Loucy (cell line): Measurements from ENCODE around the gene CAMKMT.

Source experiments
- H2AFZ ChIP-seq: fragments of 200-600 bp; sonication (generic); 2 replicates; pipeline ENCODE4 v1.6.0; 2016; ENCODE audit warnings: antibody characterized with exemption, mild to moderate bottlenecking, low read length, moderate library complexity
- H3F3A ChIP-seq: fragments of 200-600 bp; 2 replicates; pipeline ENCODE4 v1.6.0; 2016; ENCODE audit warnings: antibody characterized with exemption, low read depth, mild to moderate bottlenecking
- H3K27me3 ChIP-seq: fragments of 200-600 bp; sonication (generic); 2 replicates; pipeline ENCODE4 v1.6.1; 2014; ENCODE audit warnings: low read length, mild to moderate bottlenecking; ENCODE audit not compliant: insufficient read depth, poor library complexity, severe bottlenecking
- H3K36me3 ChIP-seq: fragments of 200-600 bp; sonication (generic); 2 replicates; pipeline ENCODE4 v1.6.1; 2016; ENCODE audit warnings: low read length; ENCODE audit not compliant: insufficient read depth
- H3K4me1 ChIP-seq: fragments of 200-600 bp; sonication (generic); 2 replicates; pipeline ENCODE4 v1.5.1; 2014; ENCODE audit warnings: low read length, mild to moderate bottlenecking; ENCODE audit not compliant: insufficient read depth, poor library complexity, severe bottlenecking
- H3K4me2 ChIP-seq: fragments of 200-600 bp; sonication (generic); 2 replicates; pipeline ENCODE4 v1.6.0; 2014; ENCODE audit warnings: antibody characterized with exemption, low read length, low read depth, mild to moderate bottlenecking; ENCODE audit not compliant: poor library complexity, severe bottlenecking
- H3K4me3 ChIP-seq: fragments of 200-600 bp; sonication (generic); 2 replicates; pipeline ENCODE4 v1.5.1; 2014; ENCODE audit warnings: low read length, mild to moderate bottlenecking, mixed read lengths; ENCODE audit not compliant: poor library complexity, severe bottlenecking
- H3K79me2 ChIP-seq: fragments of 200-600 bp; sonication (generic); 2 replicates; pipeline ENCODE4 v1.6.1; 2014; ENCODE audit warnings: low read length; ENCODE audit not compliant: insufficient read depth
- H3K9ac ChIP-seq: fragments of 200-600 bp; sonication (generic); 2 replicates; pipeline ENCODE4 v1.6.0; 2014; ENCODE audit warnings: mild to moderate bottlenecking, low read depth, low read length, moderate library complexity; ENCODE audit not compliant: poor library complexity, severe bottlenecking
- H3K9me2 ChIP-seq: fragments of 200-600 bp; sonication (generic); replicated peaks from 2 replicates; pipeline ENCODE4 v1.6.1; 2016; ENCODE audit warnings: low read depth, low read length, mixed read lengths
- H3K9me3 ChIP-seq: fragments of 200-600 bp; sonication (generic); 2 replicates; pipeline ENCODE4 v1.6.1; 2014; ENCODE audit warnings: mild to moderate bottlenecking, antibody characterized with exemption, low read length, low read depth; ENCODE audit not compliant: insufficient read depth
- H4K20me1 ChIP-seq: fragments of 200-600 bp; sonication (generic); 2 replicates; pipeline ENCODE4 v1.6.0; 2014; ENCODE audit warnings: antibody characterized with exemption, low read length, mild to moderate bottlenecking; ENCODE audit not compliant: insufficient read depth, poor library complexity, severe bottlenecking
- CTCF ChIP-seq: fragments of 200-600 bp; sonication (generic); conservative IDR thresholded peaks from 2 replicates; pipeline ENCODE4 v1.5.1; 2014; ENCODE audit warnings: mild to moderate bottlenecking, antibody characterized with exemption, low read length
- EZH2phosphoT487 ChIP-seq: fragments of 200-600 bp; IDR thresholded peaks from 2 replicates; pipeline ENCODE4 v1.6.1; 2018; ENCODE audit warnings: antibody characterized with exemption, mild to moderate bottlenecking, moderate library complexity, borderline replicate concordance

The CAMKMT gene

GRCh38 chr2:44652701-44653100, 291.0 kb downstream of the CAMKMT start:
- Histone ChIP-seq H3K79me2 (no peaks in the 10 kb centered on the region), H3K9ac (no peak overlapping the region), H3K9me3 (no peaks in the 10 kb centered on the region), H3F3A (no peaks in the 10 kb centered on the region), H3K4me3 (no peak overlapping the region), H4K20me1 (no peaks in the 10 kb centered on the region), H3K4me2 (no peak overlapping the region), H3K27me3 (no peaks in the 10 kb centered on the region), H3K4me1 (no peaks in the 10 kb centered on the region), H3K9me2 (no peaks in the 10 kb centered on the region), H3K36me3 (no peaks in the 10 kb centered on the region), H2AFZ (no peak overlapping the region)
- TF ChIP-seq CTCF (no peak), EZH2phosphoT487 (no peak)

- Histone ChIP-seq H3K79me2 (no peaks in the 10 kb centered on the region), H3K9me3 (no peaks in the 10 kb centered on the region), H3F3A (no peaks in the 10 kb centered on the region), H2AFZ (no peak overlapping the region), H3K9me2 (no peaks in the 10 kb centered on the region), H3K27me3 (no peaks in the 10 kb centered on the region), H3K4me3 (no peak overlapping the region), H4K20me1 (no peaks in the 10 kb centered on the region), H3K9ac (no peak overlapping the region), H3K4me2 (no peak overlapping the region), H3K36me3 (no peaks in the 10 kb centered on the region), H3K4me1 (no peaks in the 10 kb centered on the region)
- TF ChIP-seq CTCF, result no peak
- TF ChIP-seq EZH2phosphoT487, result no peak
Measured at GRCh38 chr2:44655401-44655864, 293.7 kb downstream of the CAMKMT start.

DNA sequence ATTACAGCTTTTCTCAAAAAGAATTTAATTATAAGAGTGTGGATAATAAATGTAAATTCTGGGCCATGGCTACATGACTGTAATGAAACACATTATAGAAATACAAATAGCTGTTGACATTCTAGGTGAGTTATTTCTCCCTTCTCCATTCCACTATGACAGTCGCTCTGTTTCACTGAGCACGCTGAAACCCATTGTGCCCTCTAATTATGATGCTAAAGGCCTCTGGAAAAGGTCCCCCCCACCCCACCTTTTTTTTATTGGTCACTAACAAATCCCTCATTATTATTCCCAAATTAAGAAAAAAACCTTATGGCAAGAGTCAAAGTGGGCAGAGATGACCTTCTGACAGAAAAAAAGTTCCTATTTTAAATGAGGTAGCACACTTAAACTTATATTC, 294.7 kb downstream of the CAMKMT start:
- H3K4me2 ChIP-seq, result no peak overlapping the region
- no peak for TF ChIP-seq CTCF
- no peak for TF ChIP-seq EZH2phosphoT487

More for the DNA sequence above, 294.7 kb downstream of the CAMKMT start:
- Histone ChIP-seq H3K9me3 (no peaks in the 10 kb centered on the region), H3K4me1 (no peaks in the 10 kb centered on the region), H3K79me2 (no peaks in the 10 kb centered on the region), H3F3A (no peaks in the 10 kb centered on the region), H3K9ac (no peak overlapping the region), H3K4me3 (no peak overlapping the region), H3K9me2 (no peaks in the 10 kb centered on the region), H3K27me3 (no peaks in the 10 kb centered on the region), H3K36me3 (no peaks in the 10 kb centered on the region), H2AFZ (no peak overlapping the region), H4K20me1 (no peaks in the 10 kb centered on the region)
